DMS153 (cell line): ENCODE results near the gene TST.

Experiments
- DNase-seq: peaks from one replicate; lab custom pipeline; 2025; lab: John Stamatoyannopoulos, UW

TST gene

GRCh38 chr22:37053310-37054055, 34.2 kb upstream of the TST start:
- no peak for DNase-seq

GRCh38 chr22:37052386-37053309, 33.4 kb upstream of the TST start:
- no peak for DNase-seq

GRCh38 chr22:37051391-37052385, 32.4 kb upstream of the TST start, which contains the start of gene KCTD17:
Gene KCTD17 (plus strand): TSS chr22:37051742. CDS start chr22:37051761, 19 bp downstream.
- DNase-seq, result peak; percentile 41

GRCh38 chr22:37050913-37051312, 31.7 kb upstream of the TST start:
- no peak for DNase-seq

GRCh38 chr22:37049224-37049623, 30.0 kb upstream of the TST start:
- no peak for DNase-seq

GRCh38 chr22:37048133-37048532, 28.9 kb upstream of the TST start:
- DNase-seq, result no peak

GRCh38 chr22:37047006-37047405, 27.8 kb upstream of the TST start:
- DNase-seq, result no peak

GRCh38 chr22:37046589-37046988, 27.3 kb upstream of the TST start:
- DNase-seq, result no peak

- DNase-seq, result no peak
These were observed 26.7 kb upstream of the TST start for GRCh38 chr22:37045958-37046357.

GRCh38 chr22:37044634-37045625, 25.7 kb upstream of the TST start:
- no peak for DNase-seq

GRCh38 chr22:37043828-37044538, 24.7 kb upstream of the TST start:
- peak; percentile 71 for DNase-seq

GRCh38 chr22:37043209-37043827, 24.1 kb upstream of the TST start:
- DNase-seq, result no peak

- no peak for DNase-seq
These were observed 20.2 kb upstream of the TST start for GRCh38 chr22:37039466-37039865.

GRCh38 chr22:37037669-37038068, 18.4 kb upstream of the TST start:
- no peak for DNase-seq

GRCh38 chr22:37036655-37037377, 17.6 kb upstream of the TST start:
- no peak for DNase-seq

GRCh38 chr22:37033605-37034430, 14.6 kb upstream of the TST start:
- no peak for DNase-seq

GRCh38 chr22:37032535-37033460, 13.6 kb upstream of the TST start:
- no peak for DNase-seq
